ENCODE data around the gene DOCK7.

GRCh38 chr1:62452951-62453350 lies 235.2 kb downstream of the DOCK7 start:
- TF ChIP-seq POLR2AphosphoS5 (IDR thresholded peaks at IDR 0.05; ENCODE audit: borderline replicate concordance, low read depth, low read length), result no peak
- TF ChIP-seq EZH2 (IDR thresholded peaks at IDR 0.05), result no peak
